ENCODE measurements around the gene PSAP. TPM values are rescaled to one million over a fixed set of nuclear protein-coding genes. Genes with fewer than 3 reads are reported as not detected.
A peak's percentile ranks its signal among the peaks of the same experiment; 100 is the strongest.

Gene PSAP
- total RNA-seq, 1 donor from 2014 or later = 564 TPM

GRCh38 chr10:71766717-71767419, 84.2 kb downstream of the PSAP start:
- DNase-seq = peak; percentile 90

Small RNAs within 50 kb of the gene (small RNA-seq; reads per million reads assigned to genes)
- 0.10 reads per million for gene MIR7152 (ENCODE audit: low replicate concordance)
- not detected for gene RNU7-38P (ENCODE audit: low replicate concordance)

Other genes starting within 250 kb of the PSAP start
- gene C10orf105, start 131.5 kb downstream of the PSAP start, total RNA-seq = 0.10 TPM
- gene VSIR, start 77.7 kb downstream of the PSAP start, total RNA-seq = 19.5 TPM
- 29.6 TPM for gene CHST3, start 113.1 kb upstream of the PSAP start, total RNA-seq
- gene SPOCK2, start 237.3 kb upstream of the PSAP start, total RNA-seq = 8.3 TPM